HepG2 (cell line): Measurements from ENCODE around the gene SREBF1. TPM values are rescaled to one million over a fixed set of nuclear protein-coding genes. Genes with fewer than 3 reads are reported as not detected.

Experiments used
- ATAC-seq: fragments of 200-7000 bp; cut with Tn5 transposase; 3 replicates; pipeline ENCODE4 v1.9.1; 2020; ENCODE audit warnings: mild to moderate bottlenecking, moderate library complexity
- BruUV-seq: library from RNA; stranded (reverse); fragments of 400-500 nt; replicated peaks from 2 replicates; lab custom pipeline; 2021; lab: Mats Ljungman, UMichigan
- CTCF ChIA-PET: fragments of 300-600 bp; formaldehyde crosslinking; extraction: SDS; loops from one replicate; lab custom pipeline; 2021; ENCODE audit warnings: low total read pairs, inconsistent platforms, low intra/inter-chr PET ratio; lab: Yijun Ruan, JAX
- POLR2A ChIA-PET: fragments of 350-600 bp; sonication (Branson Sonifier 250); formaldehyde crosslinking; loops from one replicate; lab custom pipeline; 2020; ENCODE audit warnings: antibody characterized with exemption, inconsistent platforms; lab: Yijun Ruan, JAX
- DNase-seq: peaks from one replicate; pipeline ENCODE4 v3.0.0-alpha.2; 2015; ENCODE audit warnings: low spot score
- FAIRE-seq: peaks from 3 replicates; lab custom pipeline; 2011; peaks lifted over from hg19 to GRCh38; lab: Jason Lieb, UNC
- H2AFZ ChIP-seq: one replicate; pipeline ENCODE4 v1.6.1; 2011; ENCODE audit warnings: low read length, inconsistent platforms
- H3K27ac ChIP-seq: fragments of 300-600 bp; 3 replicates; pipeline ENCODE4 v1.8.0; 2011; ENCODE audit warnings: mixed run types, mild to moderate bottlenecking, mixed read lengths, low read length, inconsistent platforms; ENCODE audit not compliant: insufficient read depth; ENCODE audit errors: extremely low read length
- H3K27me3 ChIP-seq, 2 experiments: fragments of 200-600 bp in 1 of 2; 2 replicates in 1 of 2; 3 replicates in 1 of 2; pipeline versions ENCODE4 v1.6.0 to v1.8.0; 2011; ENCODE audit warnings: low read length in 2 of 2, mild to moderate bottlenecking in 2 of 2, moderate library complexity in 2 of 2, inconsistent platforms in 1 of 2; ENCODE audit not compliant: insufficient read depth in 2 of 2, control insufficient read depth in 1 of 2
- H3K36me3 ChIP-seq, 2 experiments: fragments of 200-600 bp in 1 of 2; replicated peaks in 1 of 2; 2 replicates in 1 of 2; 3 replicates in 1 of 2; pipeline versions ENCODE4 v1.5.1 to v1.8.0; 2011; ENCODE audit warnings: low read length in 2 of 2, inconsistent platforms in 1 of 2; ENCODE audit not compliant: insufficient read depth in 2 of 2, control insufficient read depth in 1 of 2
- H3K4me1 ChIP-seq: 2 replicates; pipeline ENCODE4 v1.5.1; 2012; ENCODE audit warnings: low read length, inconsistent platforms; ENCODE audit not compliant: insufficient read depth
- H3K4me2 ChIP-seq: 2 replicates; pipeline ENCODE4 v1.6.0; 2011; ENCODE audit warnings: low read depth, low read length, inconsistent platforms
- H3K4me3 ChIP-seq, 3 experiments: fragments of 200-600 bp in 1 of 3; sonication (generic), shearing (Covaris generic) in 1 of 3; replicated peaks in 1 of 3; 2 replicates each; pipeline ENCODE4 v1.5.1; 2011 to 2016; ENCODE audit warnings: low read length in 3 of 3, inconsistent platforms in 2 of 3, low read depth in 2 of 3, mild to moderate bottlenecking in 2 of 3, control low read depth in 1 of 3, mixed read lengths in 1 of 3; ENCODE audit not compliant: insufficient read depth in 1 of 3
- H3K79me2 ChIP-seq: one replicate; pipeline ENCODE4 v1.6.1; 2011; ENCODE audit warnings: low read length, inconsistent platforms; ENCODE audit not compliant: insufficient read depth
- H3K9ac ChIP-seq: 2 replicates; pipeline ENCODE4 v1.6.0; 2011; ENCODE audit warnings: mild to moderate bottlenecking, low read depth, low read length, inconsistent platforms; ENCODE audit not compliant: insufficient read depth
- H3K9me3 ChIP-seq: 2 replicates; pipeline ENCODE4 v1.5.1; 2012; ENCODE audit warnings: mild to moderate bottlenecking, low read length
- H4K20me1 ChIP-seq: 2 replicates; pipeline ENCODE4 v1.6.0; 2011; ENCODE audit warnings: inconsistent platforms, mild to moderate bottlenecking, low read length, moderate library complexity; ENCODE audit not compliant: insufficient read depth
- GMEB1 ChIP-seq: sonication (generic); formaldehyde crosslinking; IDR thresholded peaks from 2 replicates; pipeline ENCODE4 v1.5.1; 2020; ENCODE audit warnings: missing genetic modification reagents, mild to moderate bottlenecking, borderline replicate concordance
- GZF1 ChIP-seq: sonication (generic); formaldehyde crosslinking; IDR thresholded peaks from 2 replicates; pipeline ENCODE4 v1.5.1; 2020; ENCODE audit warnings: mild to moderate bottlenecking, missing genetic modification reagents
- HNRNPLL ChIP-seq: fragments of 200-400 bp; formaldehyde crosslinking; IDR thresholded peaks from 2 replicates; pipeline ENCODE4 v1.6.1; 2017; ENCODE audit warnings: mild to moderate bottlenecking, low read depth, low read length; ENCODE audit not compliant: poor library complexity, severe bottlenecking
- RBM22 ChIP-seq: fragments of 200-400 bp; formaldehyde crosslinking; optimal IDR thresholded peaks from 2 replicates; pipeline ENCODE3; 2017; ENCODE audit warnings: mild to moderate bottlenecking, low read length, moderate library complexity
- SATB2 ChIP-seq: sonication (generic); formaldehyde crosslinking; IDR thresholded peaks from 2 replicates; pipeline ENCODE4 v1.5.0; 2020; ENCODE audit warnings: missing genetic modification reagents
- TAF1 ChIP-seq: sonication (generic); formaldehyde crosslinking; IDR thresholded peaks from 2 replicates; pipeline ENCODE4 v1.4.0; 2020; ENCODE audit warnings: missing genetic modification reagents
- TARDBP ChIP-seq: sonication (generic); formaldehyde crosslinking; IDR thresholded peaks from 2 replicates; pipeline ENCODE4 v1.8.0; 2022; ENCODE audit warnings: mild to moderate bottlenecking, missing genetic modification reagents
- TCF12 ChIP-seq, 2 experiments: fragments of 450-650 bp in 1 of 2; sonication (generic) in 1 of 2; formaldehyde crosslinking in 1 of 2; IDR thresholded peaks; 2 replicates each; pipeline versions ENCODE4 v1.6.1 to v1.8.0; 2017 to 2022; ENCODE audit warnings: antibody characterized with exemption in 1 of 2, mild to moderate bottlenecking in 1 of 2, missing genetic modification reagents in 1 of 2, moderate library complexity in 1 of 2
- TOE1 ChIP-seq: sonication (generic); formaldehyde crosslinking; IDR thresholded peaks from 2 replicates; pipeline ENCODE4 v1.4.0; 2020; ENCODE audit warnings: mild to moderate bottlenecking, missing genetic modification reagents
- ZNF136 ChIP-seq: sonication (generic); formaldehyde crosslinking; IDR thresholded peaks from 2 replicates; pipeline ENCODE4 v1.8.1; 2022; ENCODE audit warnings: low read depth, mild to moderate bottlenecking, moderate library complexity, missing genetic modification reagents
- ZNF280D ChIP-seq: sonication (generic); formaldehyde crosslinking; IDR thresholded peaks from 2 replicates; pipeline ENCODE4 v1.5.1; 2020; ENCODE audit warnings: mild to moderate bottlenecking, missing genetic modification reagents
- ZNF337 ChIP-seq: sonication (generic); formaldehyde crosslinking; IDR thresholded peaks from 2 replicates; pipeline ENCODE4 v1.5.1; 2020; ENCODE audit warnings: missing genetic modification reagents, low read depth, mild to moderate bottlenecking, borderline replicate concordance
- ZNF432 ChIP-seq: sonication (generic); formaldehyde crosslinking; IDR thresholded peaks from 2 replicates; pipeline ENCODE4 v1.5.0; 2020; ENCODE audit warnings: missing genetic modification reagents, mild to moderate bottlenecking, borderline replicate concordance
- ZNF484 ChIP-seq: sonication (generic); formaldehyde crosslinking; IDR thresholded peaks from 2 replicates; pipeline ENCODE4 v1.5.1; 2020; ENCODE audit warnings: mild to moderate bottlenecking, low read depth, missing genetic modification reagents, borderline replicate concordance
- ZNF747 ChIP-seq: sonication (generic); formaldehyde crosslinking; IDR thresholded peaks from 2 replicates; pipeline ENCODE4 v1.8.1; 2023; ENCODE audit warnings: missing genetic modification reagents, mild to moderate bottlenecking, borderline replicate concordance
- ZNF883 ChIP-seq: sonication (generic); formaldehyde crosslinking; IDR thresholded peaks from 2 replicates; pipeline ENCODE4 v1.5.1; 2020; ENCODE audit warnings: mild to moderate bottlenecking, missing genetic modification reagents; ENCODE audit errors: not compliant biosample characterization
- WGBS: methylation state at CpG from one replicate; pipeline ENCODE4 v1.1.6; 2017; ENCODE audit warnings: low lambda C conversion rate; 5-methylcytosine and 5-hydroxymethylcytosine counted together
- in situ Hi-C: cut with HindIII; loops from 2 replicates; pipeline ENCODE4 v1.10.0; 2017; ENCODE audit warnings: low pct_unique_long_range_greater_than_20kb; ENCODE audit not compliant: extremely low pct_ligation_motif_present
- intact Hi-C: fragments of 100-400 bp; cut with micrococcal nuclease; formaldehyde crosslinking; loops from one replicate; pipeline ENCODE4 v1.10.0; 2022; ENCODE audit not compliant: unreplicated experiment
- polyA plus RNA-seq, 8 experiments: library from polyadenylated mRNA; depleted of rRNA in 3 of 8; stranded (reverse) in 7 of 8; unstranded in 1 of 8; fragments of >200 nt; fragmentation: Illumina TruSeq in 4 of 8; extraction: Trizol in 4 of 8; gene quantifications; 2 replicates each; pipeline versions ENCODE4 v1.2.1 to v1.2.3, GENCODE V29; 2011 to 2016; ENCODE audit warnings: low read depth in 4 of 8, missing spikeins in 1 of 8, mixed read lengths in 1 of 8; ENCODE audit not compliant: insufficient read depth in 1 of 8
- total RNA-seq, 5 experiments: library from RNA; depleted of rRNA; stranded (reverse); fragments of >200 nt; fragmentation: Illumina TruSeq; extraction: Trizol; gene quantifications; 2 replicates each; pipeline ENCODE4 v1.2.3, GENCODE V29; 2016; ENCODE audit warnings: low read depth in 1 of 5

The SREBF1 gene
- total and polyA plus RNA-seq, 2 of the 13 experiments (the other 11 are each of a cell fraction or from before 2014, with no cell fraction given), result 34.3 to 38.0 TPM

DNA sequence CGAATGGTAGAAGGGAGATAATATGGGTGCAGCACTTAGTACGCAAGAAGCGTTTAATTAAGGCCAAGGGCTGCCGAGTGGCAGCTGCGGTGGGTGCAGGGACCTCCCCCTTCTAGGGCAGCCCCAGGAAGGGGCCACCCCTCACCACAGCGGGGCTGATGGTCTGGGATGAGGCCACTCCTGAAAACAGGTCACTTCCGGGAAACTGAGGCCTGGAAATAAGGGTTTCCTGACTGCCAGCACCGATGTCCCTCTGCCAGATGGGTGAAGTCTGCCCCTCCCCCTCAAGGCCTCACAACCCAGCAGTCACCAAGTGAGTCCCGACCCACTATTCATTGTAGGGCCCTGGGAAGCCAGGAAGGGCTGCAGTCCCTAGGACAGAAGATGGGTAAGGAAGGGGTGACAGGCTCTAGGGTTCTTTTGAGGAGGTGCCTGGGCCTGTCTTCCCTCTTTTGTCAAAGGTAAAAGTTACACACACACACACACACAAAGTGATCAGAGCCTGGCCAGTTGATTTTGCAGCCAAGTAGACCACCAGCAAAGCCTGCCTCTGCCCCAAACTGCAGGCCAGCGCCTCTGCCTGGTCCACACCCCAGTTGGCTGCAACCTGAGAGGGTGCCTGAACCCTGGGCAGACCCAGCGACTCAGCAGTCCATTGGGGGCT lies 12.5 kb downstream of the SREBF1 start (continued):
- TF ChIP-seq ZNF280D (CRISPR knock-in tag) (0 out of 2 replicates have a peak, but pooled peaks have one; percentile 28), SATB2 (CRISPR knock-in tag) (no peak)

DNA sequence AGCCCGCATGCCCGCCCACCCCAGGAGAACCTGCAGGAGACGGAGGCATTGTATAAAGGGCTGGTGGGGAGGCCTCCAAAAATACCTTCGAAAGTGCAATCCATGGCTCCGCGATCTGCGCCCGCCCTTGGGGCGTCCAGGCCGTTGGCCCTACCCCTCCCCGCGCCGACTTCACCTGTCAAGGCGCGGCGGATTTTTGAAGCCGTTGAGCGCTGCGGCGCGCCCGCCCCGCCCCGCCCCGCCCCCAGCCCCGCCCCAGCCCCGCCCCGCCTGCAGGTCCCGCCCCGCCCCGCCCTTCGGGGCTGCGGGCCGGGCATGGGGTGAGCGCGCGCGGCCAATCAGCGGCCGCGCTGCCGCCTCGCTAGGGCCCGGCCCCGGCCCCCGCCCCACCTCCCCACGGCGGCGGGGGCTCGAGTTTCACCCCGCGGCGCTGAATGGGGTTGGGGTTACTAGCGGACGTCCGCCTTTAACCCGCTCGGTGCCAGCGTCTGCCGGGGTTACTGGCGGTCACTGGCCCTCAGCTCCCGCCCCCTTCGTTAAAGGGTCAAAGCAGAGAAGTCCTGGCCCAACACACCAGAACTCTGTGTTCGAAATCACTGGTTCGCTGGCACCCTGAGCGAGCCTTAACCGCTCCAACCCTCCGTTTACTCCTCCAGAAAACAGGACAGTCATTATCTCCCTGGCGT lies 13.2 kb downstream of the SREBF1 start:
- ChIA-PET POLR2A (interaction anchor here (1.5 to 8.6 kb wide), 2 partner anchors 7 to 14 kb away, joined by 3 to 69 read pairs; partner anchors contain the start of gene SREBF1), CTCF (no interaction called here)
- H3K9me3 ChIP-seq, result no peaks in the 10 kb centered on the region
- ATAC-seq (peak; percentile 79), DNase-seq (peak; percentile 81), FAIRE-seq (peak; percentile 60)
- no TSS peak for BruUV-seq
- WGBS, result 28% methylated on average over 5 of the region's 69 CpGs
- H3K4me2 ChIP-seq, result peak overlapping the region; percentile 83
- peaks cover 69% of the 10 kb centered on the region for H4K20me1 ChIP-seq
- peak overlapping the region; percentile 74 for H3K9ac ChIP-seq
- H3K27me3 ChIP-seq, result no peaks in the 10 kb centered on the region
- intact Hi-C loops, result no loop called here
- peaks cover 77% of the 10 kb centered on the region for H3K79me2 ChIP-seq
- in situ Hi-C loops, result no loop called here
- H3K36me3 ChIP-seq, result peaks cover 31 to 62% of the 10 kb centered on the region in 2 experiments
- H3K27ac ChIP-seq, result peak overlapping the region; percentile 93
- peaks cover 97% of the 10 kb centered on the region for H3K4me1 ChIP-seq
- no peak overlapping the region for H2AFZ ChIP-seq
- H3K4me3 ChIP-seq, result peak overlapping the region; percentile 29 to 69 (median 48); a peak in 5 of 6 replicates
- TF ChIP-seq TAF1 (CRISPR knock-in tag) (peak; percentile 36; the same call in 1 of the 2 replicates), GZF1 (CRISPR knock-in tag) (no peak), HNRNPLL (peak; percentile 64), ZNF484 (no peak), GMEB1 (CRISPR knock-in tag) (peak; percentile 26; the same call in 1 of the 2 replicates), ZNF337 (CRISPR knock-in tag) (no peak), TARDBP (CRISPR knock-in tag) (peak; percentile 57; the same call in 1 of the 2 replicates), ZNF747 (CRISPR knock-in tag) (0 out of 2 replicates have a peak, but pooled peaks have one; percentile 31), ZNF883 (CRISPR knock-in tag) (no peak), TCF12 (IDR thresholded peaks at IDR 0.05) (no peak), TCF12 (CRISPR knock-in tag; IDR thresholded peaks at IDR 0.05) (no peak), RBM22 (peak; percentile 72), ZNF432 (CRISPR knock-in tag) (no peak), ZNF136 (CRISPR knock-in tag) (no peak), TOE1 (CRISPR knock-in tag) (no peak)
